Activated CD8-positive, alpha-beta memory T cell treated with anti-CD3 and anti-CD28 coated beads for 24 hours (primary cell): ENCODE results near the gene SRPRB.

Experiments
- DNase-seq: peaks from one replicate; pipeline ENCODE4 v3.0.0-alpha.2; 2020

The SRPRB gene

GRCh38 chr3:133849346-133849745 is 43.7 kb downstream of the SRPRB start:
- no peak for DNase-seq

DNA sequence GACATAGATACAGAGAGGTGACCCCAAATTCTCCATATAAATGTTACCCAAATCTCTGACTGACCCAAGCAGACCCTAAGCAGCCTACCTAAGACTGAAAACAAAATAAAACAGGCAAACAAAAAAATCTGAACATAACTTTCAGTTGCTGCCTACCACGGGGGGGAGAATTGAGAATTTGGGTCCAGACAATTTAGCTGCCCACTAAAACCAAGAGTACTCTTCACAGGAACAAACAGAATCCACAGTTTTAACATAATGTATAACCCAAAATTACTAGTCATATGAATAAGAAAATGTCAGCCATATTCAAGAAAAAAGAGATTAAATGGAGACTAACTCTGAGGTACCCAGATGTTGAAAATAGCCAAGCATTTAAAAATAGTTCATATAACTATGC is 44.4 kb downstream of the SRPRB start:
- DNase-seq = no peak

GRCh38 chr3:133851266-133851906 is 45.8 kb downstream of the SRPRB start:
- no peak for DNase-seq

DNA sequence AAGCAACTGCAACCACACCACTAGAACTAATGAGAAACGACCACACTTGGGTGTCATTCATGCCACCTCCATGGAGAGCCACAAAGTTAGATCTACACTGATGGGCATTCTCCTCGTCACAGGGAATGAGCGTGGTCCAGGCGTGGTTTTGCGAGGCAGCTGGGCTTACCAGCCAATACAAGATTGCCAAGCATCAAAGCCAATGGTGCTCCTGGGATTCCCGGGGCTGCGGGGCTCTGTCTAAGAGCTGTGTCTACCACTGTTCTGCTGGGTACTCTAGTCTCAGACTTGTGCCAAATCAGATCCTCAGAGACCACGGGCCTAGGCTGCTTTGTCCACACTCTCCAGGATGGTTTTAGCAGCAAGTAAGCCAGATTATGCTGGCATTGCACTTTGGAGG is 46.3 kb downstream of the SRPRB start:
- no peak for DNase-seq

DNA sequence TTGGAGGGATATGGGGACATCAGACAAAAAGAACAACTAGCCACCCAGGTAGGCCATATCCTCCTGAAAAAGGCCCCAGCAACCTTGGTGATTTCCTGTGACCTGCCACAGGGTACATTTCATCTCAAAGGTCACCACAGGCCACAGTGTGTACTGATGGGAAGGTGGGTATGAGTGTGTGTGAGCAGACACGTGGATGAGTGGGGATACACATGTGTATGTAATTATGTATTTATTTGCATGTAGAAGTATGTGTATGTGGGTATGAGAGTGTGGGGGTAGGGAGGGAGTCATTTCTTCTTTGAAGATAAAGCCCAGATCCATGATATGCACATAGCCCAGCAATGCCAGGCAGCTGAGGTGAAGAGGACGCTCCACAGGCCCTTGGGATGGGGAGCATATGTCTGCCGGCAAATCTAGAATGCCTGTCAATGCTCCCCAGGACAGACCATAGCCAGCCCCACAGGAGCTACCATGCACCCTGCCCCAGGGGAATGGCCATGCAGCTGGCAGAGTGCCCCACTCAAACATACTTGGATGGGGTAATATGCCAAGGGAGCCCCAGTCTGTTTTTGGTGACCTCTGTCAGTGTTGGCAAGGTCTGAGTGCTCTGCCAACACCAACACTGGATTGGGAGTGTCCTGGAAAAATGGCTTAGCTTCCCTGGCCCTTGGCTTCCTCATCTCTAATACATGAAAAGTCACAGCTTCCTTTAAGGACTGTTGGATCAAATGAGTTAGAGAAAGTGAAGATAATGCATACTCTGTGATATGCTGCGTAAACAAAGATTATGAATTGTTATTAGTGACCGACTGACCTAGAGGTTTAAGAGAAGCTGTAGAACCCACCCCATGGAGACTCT is 47.7 kb downstream of the SRPRB start:
- DNase-seq = no peak

DNA sequence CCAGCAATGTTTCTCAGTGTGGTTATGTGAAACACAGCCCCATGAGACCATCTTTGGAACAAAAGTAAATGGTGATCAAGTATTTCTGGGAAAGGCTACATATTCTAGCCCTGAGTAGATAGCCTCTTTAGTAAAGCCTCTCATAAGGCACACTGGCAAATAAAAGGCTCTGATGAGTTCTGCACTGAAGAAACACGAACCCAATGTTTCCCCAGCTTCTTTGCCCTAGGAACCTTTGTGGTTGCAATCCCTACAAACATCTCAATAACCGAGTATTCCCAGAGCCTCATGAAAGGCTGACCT is 48.3 kb downstream of the SRPRB start:
- no peak for DNase-seq

DNA sequence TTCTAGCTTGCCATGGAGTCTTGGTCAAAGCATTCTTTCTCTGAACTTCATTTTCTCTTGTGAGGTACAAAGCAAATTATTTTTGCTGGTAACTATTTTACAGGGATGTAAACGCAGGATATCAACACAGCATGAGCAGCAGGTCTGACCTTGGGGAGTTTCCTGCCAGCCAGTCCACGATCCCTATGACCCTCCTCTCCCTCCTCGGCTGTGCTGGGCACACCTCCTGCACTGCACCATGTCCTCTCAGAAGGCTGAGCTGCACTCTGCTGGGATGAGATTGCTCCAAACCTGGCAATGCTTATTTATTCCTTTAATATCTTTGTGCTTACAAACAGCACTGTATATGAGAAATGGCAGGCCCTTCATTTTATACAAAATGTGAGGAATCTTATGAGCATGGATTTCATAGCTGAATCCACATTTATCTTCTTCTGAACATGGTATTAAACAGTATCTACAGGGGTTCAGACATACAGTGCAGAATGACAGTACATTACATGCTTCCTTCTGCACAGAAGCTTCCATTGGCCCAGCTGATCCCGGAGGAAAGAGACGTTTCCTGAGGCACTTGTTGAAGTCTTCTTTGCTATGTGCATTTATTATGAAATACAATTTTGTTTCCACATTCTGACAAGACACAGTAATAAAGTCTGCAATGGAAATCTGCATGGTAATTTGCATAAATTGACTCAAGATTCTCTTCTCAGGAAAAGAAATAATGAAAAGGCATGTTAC is 48.8 kb downstream of the SRPRB start:
- no peak for DNase-seq

GRCh38 chr3:133855002-133855370 is 49.4 kb downstream of the SRPRB start:
- no peak for DNase-seq

GRCh38 chr3:133855772-133856171 is 50.2 kb downstream of the SRPRB start:
- no peak for DNase-seq

GRCh38 chr3:133856316-133856715 is 50.7 kb downstream of the SRPRB start:
- no peak for DNase-seq

GRCh38 chr3:133857767-133858166 is 52.2 kb downstream of the SRPRB start:
- no peak for DNase-seq

DNA sequence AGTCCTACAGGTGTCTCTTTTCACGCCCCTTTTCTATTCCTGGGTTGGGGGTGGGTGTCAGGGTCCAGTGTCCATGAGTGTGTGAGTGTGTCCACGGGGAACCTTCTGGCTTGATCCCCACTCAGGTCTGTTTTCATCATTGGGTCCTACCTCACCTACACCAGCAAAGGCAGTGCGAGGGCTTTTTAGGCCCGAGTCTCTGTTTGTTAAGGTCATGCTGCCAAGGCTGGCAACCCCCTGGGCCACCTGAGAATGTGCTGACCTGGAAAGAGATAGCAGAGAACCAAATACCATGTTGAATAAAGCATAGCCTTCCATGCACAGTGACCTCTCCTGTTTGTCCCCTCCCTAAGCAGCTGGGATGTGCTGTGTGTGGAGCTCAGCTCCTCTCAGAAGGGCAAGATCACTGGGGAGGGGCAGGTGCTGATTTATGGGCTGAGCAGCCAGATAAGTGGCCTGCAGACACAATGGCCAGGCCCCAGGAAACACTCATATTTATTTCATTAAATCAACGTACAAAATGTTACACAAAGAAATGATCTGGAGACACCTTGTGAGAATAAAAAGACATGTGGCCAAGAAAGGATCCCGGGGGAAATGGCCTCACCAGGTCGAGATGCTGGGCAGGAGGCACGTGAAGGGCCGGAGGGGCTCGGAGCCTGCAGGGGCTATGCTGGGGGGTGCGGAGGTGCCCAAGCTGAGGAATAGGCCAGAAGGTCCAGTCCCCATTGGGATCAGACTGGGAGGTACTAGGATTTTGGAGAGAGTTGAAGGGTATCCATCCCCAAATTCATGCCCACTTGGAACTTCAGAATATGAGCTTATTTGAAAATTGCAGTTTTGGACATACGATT is 54.0 kb downstream of the SRPRB start:
- DNase-seq = no peak

- DNase-seq = no peak
These were observed 54.9 kb downstream of the SRPRB start for GRCh38 chr3:133860519-133860918.

GRCh38 chr3:133862161-133862560 is 56.5 kb downstream of the SRPRB start:
- DNase-seq = no peak

- DNase-seq = no peak
These were observed 58.3 kb downstream of the SRPRB start for GRCh38 chr3:133863911-133864310.

DNA sequence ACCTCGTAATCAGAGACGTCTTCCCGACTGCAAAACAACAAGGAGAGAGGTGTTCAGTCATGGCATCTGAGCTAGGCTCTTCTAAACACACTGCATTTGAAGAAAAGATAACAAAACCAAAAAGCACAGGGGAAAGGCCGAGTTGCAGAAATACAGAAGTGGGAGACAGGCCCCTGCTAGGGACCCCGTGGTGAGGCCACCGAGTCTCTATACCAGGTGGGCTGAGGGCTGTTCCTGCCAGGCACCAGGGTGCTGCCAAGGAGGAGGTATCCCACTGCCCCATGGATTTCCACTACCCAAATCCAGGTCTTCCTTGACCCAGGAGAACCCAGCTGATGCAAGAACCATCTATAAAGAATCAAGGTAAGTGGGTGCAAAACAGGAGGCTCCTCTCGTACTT is 59.0 kb downstream of the SRPRB start:
- DNase-seq = no peak

DNA sequence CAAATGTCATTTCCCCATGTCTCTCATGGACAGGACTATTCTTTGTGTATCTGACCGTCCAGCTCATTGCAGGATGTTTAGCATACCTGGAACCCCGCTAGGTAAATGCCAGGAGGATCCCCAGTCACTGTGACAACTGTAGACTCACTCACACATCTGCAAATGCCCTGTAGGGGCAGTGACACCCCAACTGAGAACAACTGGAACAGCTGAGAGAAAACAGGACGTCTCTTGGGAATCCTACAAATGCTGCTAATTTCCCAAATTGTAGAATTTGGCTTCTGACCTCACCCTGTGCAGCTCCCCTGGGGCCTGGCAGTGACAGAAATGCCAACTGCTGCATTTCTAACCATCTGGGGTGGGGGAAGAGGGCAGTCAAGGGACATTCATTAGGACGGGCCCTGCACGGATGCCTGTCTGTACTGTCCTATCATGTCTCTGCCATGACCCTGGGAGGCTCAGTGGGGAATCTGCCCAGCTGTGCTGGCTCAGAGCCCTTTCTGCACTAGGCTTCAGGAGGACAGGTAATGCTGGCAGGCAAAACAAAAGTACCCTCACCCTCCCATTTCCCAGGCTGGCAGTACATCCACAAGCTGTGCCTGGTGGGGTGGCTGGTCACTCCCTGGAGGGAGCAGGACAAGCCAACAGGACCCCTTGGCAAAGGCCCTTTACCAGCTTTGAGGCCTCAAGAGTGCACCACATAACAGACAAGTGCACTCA is 59.7 kb downstream of the SRPRB start:
- no peak for DNase-seq

GRCh38 chr3:133866141-133866540 is 60.5 kb downstream of the SRPRB start:
- DNase-seq = no peak

GRCh38 chr3:133868186-133868585 is 62.6 kb downstream of the SRPRB start:
- no peak for DNase-seq

GRCh38 chr3:133868758-133869475 is 63.3 kb downstream of the SRPRB start:
- DNase-seq = no peak

GRCh38 chr3:133869586-133869985 is 64.0 kb downstream of the SRPRB start:
- DNase-seq = no peak

DNA sequence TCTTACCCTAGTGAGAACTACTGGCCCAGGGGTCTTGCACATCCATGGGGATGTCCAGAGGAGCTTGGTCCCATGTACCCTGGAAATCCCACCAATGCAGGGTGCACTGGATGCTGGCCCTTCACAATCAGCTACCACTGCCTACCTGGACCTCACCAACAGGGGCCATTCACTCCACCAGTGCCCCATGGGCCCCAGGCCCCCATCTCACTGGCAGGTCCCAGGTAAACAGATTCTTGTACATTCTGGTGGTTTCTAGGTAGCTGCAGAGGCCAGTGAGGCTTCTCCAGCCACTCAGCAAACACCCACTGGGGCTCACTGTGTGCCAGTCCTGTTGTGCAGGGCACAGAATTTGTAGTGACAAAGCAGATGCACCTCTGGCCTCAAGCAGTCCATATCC is 65.2 kb downstream of the SRPRB start:
- DNase-seq = no peak
